Sciatic nerve (tissue), 2 donors: Measurements from ENCODE around the gene UBR3. TPM values are rescaled to one million over a fixed set of nuclear protein-coding genes. Genes with fewer than 3 reads are reported as not detected.

Experiments used
- ATAC-seq: fragments of 200-7000 bp; cut with Tn5 transposase; one replicate; pipeline ENCODE4 v1.9.1; 2020; ENCODE audit warnings: mild to moderate bottlenecking, moderate library complexity
- DNase-seq: peaks from one replicate; pipeline ENCODE4 v3.0.0-alpha.2; 2020; ENCODE audit warnings: low spot score
- intact Hi-C: fragments of 100-400 bp; cut with DNase I; formaldehyde crosslinking; loops from one replicate; pipeline ENCODE4 v1.14.2; 2022
- total RNA-seq: library from RNA; stranded (reverse); fragmentation: NEBNext Ultra II Directional; extraction: Animal tissue kit (Norgen Biotek cat#: 25700); gene quantifications from one replicate; pipeline ENCODE4 v1.2.1, GENCODE V29; 2021
- donor health status: DM: no; HTN: no; CAD: no.
- donor health status: DM: no; HTN: no; CAD: no.

UBR3 gene
- total RNA-seq, 1 donor from 2014 or later = 80.3 TPM

GRCh38 chr2:170019060-170019805, 192.0 kb downstream of the UBR3 start:
- DNase-seq (no peak), ATAC-seq (no peak)
- intact Hi-C loops = no loop called here

GRCh38 chr2:170020777-170021176, 193.5 kb downstream of the UBR3 start:
- no peak for DNase-seq
- intact Hi-C loops = no loop called here

GRCh38 chr2:170022692-170023091, 195.4 kb downstream of the UBR3 start:
- ATAC-seq (no peak), DNase-seq (no peak)
- intact Hi-C loops = no loop called here

More at GRCh38 chr2:170020777-170021176, 193.5 kb downstream of the UBR3 start:
- ATAC-seq = no peak

- ATAC-seq = no peak
- intact Hi-C loops = no loop called here
- no peak for DNase-seq
Measured at GRCh38 chr2:170024721-170025120, 197.5 kb downstream of the UBR3 start.

GRCh38 chr2:170025223-170025622, 198.0 kb downstream of the UBR3 start:
- ATAC-seq (no peak), DNase-seq (no peak)
- intact Hi-C loops = no loop called here

GRCh38 chr2:170026361-170026760, 199.1 kb downstream of the UBR3 start:
- intact Hi-C loops = no loop called here
- no peak for ATAC-seq
- DNase-seq = no peak

GRCh38 chr2:170029551-170029950, 202.3 kb downstream of the UBR3 start:
- ATAC-seq (no peak), DNase-seq (no peak)
- intact Hi-C loops = no loop called here

- intact Hi-C loops = no loop called here
- DNase-seq (no peak), ATAC-seq (no peak)
Measured at GRCh38 chr2:170030040-170030439, 202.8 kb downstream of the UBR3 start.

- no peak for DNase-seq
- no peak for ATAC-seq
- intact Hi-C loops = no loop called here
Measured at GRCh38 chr2:170031288-170031687, 204.0 kb downstream of the UBR3 start.

GRCh38 chr2:170034596-170034995, 207.3 kb downstream of the UBR3 start:
- intact Hi-C loops = no loop called here
- DNase-seq (no peak), ATAC-seq (no peak)

- DNase-seq = no peak
- intact Hi-C loops = no loop called here
Measured at GRCh38 chr2:170038734-170039133, 211.5 kb downstream of the UBR3 start.

GRCh38 chr2:170039401-170040172, 212.3 kb downstream of the UBR3 start:
- intact Hi-C loops = no loop called here
- DNase-seq (no peak), ATAC-seq (no peak)

More at GRCh38 chr2:170038734-170039133, 211.5 kb downstream of the UBR3 start:
- no peak for ATAC-seq

GRCh38 chr2:170044751-170045478, 217.7 kb downstream of the UBR3 start:
- no peak for DNase-seq
- ATAC-seq = no peak
- intact Hi-C loops = no loop called here

- DNase-seq (no peak), ATAC-seq (no peak)
- intact Hi-C loops = no loop called here
Measured at GRCh38 chr2:170047331-170048065, 220.2 kb downstream of the UBR3 start.

GRCh38 chr2:170052151-170052550, 224.9 kb downstream of the UBR3 start:
- intact Hi-C loops = no loop called here
- no peak for ATAC-seq
- DNase-seq = no peak

- intact Hi-C loops = no loop called here
- ATAC-seq (no peak), DNase-seq (no peak)
Measured at GRCh38 chr2:170054997-170055396, 227.7 kb downstream of the UBR3 start.

GRCh38 chr2:170056900-170057299, 229.6 kb downstream of the UBR3 start:
- ATAC-seq (no peak), DNase-seq (no peak)
- intact Hi-C loops = no loop called here

GRCh38 chr2:170063456-170064235, 236.4 kb downstream of the UBR3 start:
- DNase-seq (no peak), ATAC-seq (no peak)
- intact Hi-C loops = no loop called here
